ENCODE results near the gene POLQ.
A peak's percentile ranks its signal among the peaks of the same experiment; 100 is the strongest.
"Not testable (repeated sequence)": the region's sequence is repeated elsewhere in the genome, so short reads cannot be mapped to it uniquely, and the experiment has no call there.

The POLQ gene

GRCh38 chr3:121491683-121492320 is 54.0 kb downstream of the POLQ start:
- Mint-ChIP-seq H3K27ac (no peak overlapping the region), H3K4me3 (no peak overlapping the region), H3K9me3 (no peaks in the 10 kb centered on the region), H3K27me3 (ENCODE audit: low read depth) (no peaks in the 10 kb centered on the region), H3K36me3 (ENCODE audit: low read depth) (peaks cover 66% of the 10 kb centered on the region), H3K4me1 (ENCODE audit: low read depth) (peaks cover 1% of the 10 kb centered on the region)
- no peak for DNase-seq (ENCODE audit: low spot score)

- Mint-ChIP-seq H3K9me3 (no peaks in the 10 kb centered on the region), H3K27ac (no peak overlapping the region), H3K4me3 (no peak overlapping the region), H3K36me3 (ENCODE audit: low read depth) (peaks cover 59% of the 10 kb centered on the region), H3K4me1 (ENCODE audit: low read depth) (no peaks in the 10 kb centered on the region), H3K27me3 (ENCODE audit: low read depth) (no peaks in the 10 kb centered on the region)
- DNase-seq (ENCODE audit: low spot score) = no peak
Observed at GRCh38 chr3:121490161-121490560, 55.6 kb downstream of the POLQ start.

- no peaks in the 10 kb centered on the region for H3K4me1 Mint-ChIP-seq (ENCODE audit: low read depth)
- DNase-seq (ENCODE audit: low spot score) = no peak
- no peak overlapping the region for H3K27ac Mint-ChIP-seq
- no peaks in the 10 kb centered on the region for H3K9me3 Mint-ChIP-seq
- no peak overlapping the region for H3K4me3 Mint-ChIP-seq
- no peaks in the 10 kb centered on the region for H3K27me3 Mint-ChIP-seq (ENCODE audit: low read depth)
- H3K36me3 Mint-ChIP-seq (ENCODE audit: low read depth) = peaks cover 56% of the 10 kb centered on the region
Observed at GRCh38 chr3:121488628-121489027, 57.2 kb downstream of the POLQ start.

- Mint-ChIP-seq H3K4me3 (no peak overlapping the region), H3K36me3 (ENCODE audit: low read depth) (peaks cover 46% of the 10 kb centered on the region), H3K4me1 (ENCODE audit: low read depth) (peaks cover 4% of the 10 kb centered on the region), H3K27ac (no peak overlapping the region), H3K9me3 (no peaks in the 10 kb centered on the region), H3K27me3 (ENCODE audit: low read depth) (no peaks in the 10 kb centered on the region)
- no peak for DNase-seq (ENCODE audit: low spot score)
Observed at GRCh38 chr3:121483290-121483689, 62.5 kb downstream of the POLQ start.

- Mint-ChIP-seq H3K9me3 (no peaks in the 10 kb centered on the region), H3K27me3 (ENCODE audit: low read depth) (no peaks in the 10 kb centered on the region), H3K4me3 (no peak overlapping the region), H3K36me3 (ENCODE audit: low read depth) (peaks cover 45% of the 10 kb centered on the region), H3K4me1 (ENCODE audit: low read depth) (peaks cover 6% of the 10 kb centered on the region), H3K27ac (peak overlapping the region; percentile 2)
- DNase-seq (ENCODE audit: low spot score) = no peak
Observed at GRCh38 chr3:121482660-121483059, 63.1 kb downstream of the POLQ start.

GRCh38 chr3:121481106-121481880 is 64.5 kb downstream of the POLQ start:
- DNase-seq (ENCODE audit: low spot score) = no peak
- Mint-ChIP-seq H3K36me3 (ENCODE audit: low read depth) (peaks cover 50% of the 10 kb centered on the region), H3K9me3 (no peaks in the 10 kb centered on the region), H3K4me3 (no peak overlapping the region), H3K27me3 (ENCODE audit: low read depth) (no peaks in the 10 kb centered on the region), H3K4me1 (ENCODE audit: low read depth) (peaks cover 11% of the 10 kb centered on the region), H3K27ac (no peak overlapping the region)

- Mint-ChIP-seq H3K27me3 (ENCODE audit: low read depth) (no peaks in the 10 kb centered on the region), H3K36me3 (ENCODE audit: low read depth) (peaks cover 57% of the 10 kb centered on the region), H3K9me3 (no peaks in the 10 kb centered on the region), H3K4me3 (no peak overlapping the region), H3K4me1 (ENCODE audit: low read depth) (peaks cover 9% of the 10 kb centered on the region), H3K27ac (no peak overlapping the region)
- no peak for DNase-seq (ENCODE audit: low spot score)
Observed at GRCh38 chr3:121477589-121477988, 68.2 kb downstream of the POLQ start.

GRCh38 chr3:121473001-121473400 is 72.8 kb downstream of the POLQ start:
- H3K4me3 Mint-ChIP-seq = no peak overlapping the region

GRCh38 chr3:121467085-121467484 is 78.7 kb downstream of the POLQ start:
- Mint-ChIP-seq H3K4me3 (no peak overlapping the region), H3K36me3 (ENCODE audit: low read depth) (peaks cover 53% of the 10 kb centered on the region), H3K9me3 (no peaks in the 10 kb centered on the region), H3K27ac (no peak overlapping the region), H3K27me3 (ENCODE audit: low read depth) (no peaks in the 10 kb centered on the region), H3K4me1 (ENCODE audit: low read depth) (no peaks in the 10 kb centered on the region)
- no peak for DNase-seq (ENCODE audit: low spot score)

More at GRCh38 chr3:121473001-121473400, 72.8 kb downstream of the POLQ start:
- Mint-ChIP-seq H3K9me3 (no peaks in the 10 kb centered on the region), H3K36me3 (ENCODE audit: low read depth) (peaks cover 58% of the 10 kb centered on the region), H3K27ac (peak overlapping the region; percentile 31), H3K4me1 (ENCODE audit: low read depth) (peaks cover 7% of the 10 kb centered on the region), H3K27me3 (ENCODE audit: low read depth) (no peaks in the 10 kb centered on the region)
- DNase-seq (ENCODE audit: low spot score) = no peak

- H3K27ac Mint-ChIP-seq = no peak overlapping the region
- H3K4me3 Mint-ChIP-seq = no peak overlapping the region
- H3K36me3 Mint-ChIP-seq (ENCODE audit: low read depth) = peaks cover 58% of the 10 kb centered on the region
- H3K9me3 Mint-ChIP-seq = peaks cover 8% of the 10 kb centered on the region
- DNase-seq (ENCODE audit: low spot score) = no peak
- no peaks in the 10 kb centered on the region for H3K27me3 Mint-ChIP-seq (ENCODE audit: low read depth)
- no peaks in the 10 kb centered on the region for H3K4me1 Mint-ChIP-seq (ENCODE audit: low read depth)
Observed at GRCh38 chr3:121463745-121464144, 82.0 kb downstream of the POLQ start.

- Mint-ChIP-seq H3K4me3 (no peak overlapping the region), H3K9me3 (peaks cover 9% of the 10 kb centered on the region), H3K4me1 (ENCODE audit: low read depth) (no peaks in the 10 kb centered on the region), H3K27ac (no peak overlapping the region), H3K36me3 (ENCODE audit: low read depth) (peaks cover 62% of the 10 kb centered on the region), H3K27me3 (ENCODE audit: low read depth) (no peaks in the 10 kb centered on the region)
- no peak for DNase-seq (ENCODE audit: low spot score)
Observed at GRCh38 chr3:121462565-121462964, 83.2 kb downstream of the POLQ start.

GRCh38 chr3:121451752-121452151 is 94.0 kb downstream of the POLQ start:
- not testable (repeated sequence) for DNase-seq (ENCODE audit: low spot score); H3K4me1 Mint-ChIP-seq (ENCODE audit: low read depth); H3K27me3 Mint-ChIP-seq (ENCODE audit: low read depth); H3K27ac Mint-ChIP-seq; H3K4me3 Mint-ChIP-seq; H3K9me3 Mint-ChIP-seq
- H3K36me3 Mint-ChIP-seq (ENCODE audit: low read depth) = peaks cover 66% of the 10 kb centered on the region

- Mint-ChIP-seq H3K36me3 (ENCODE audit: low read depth) (peaks cover 51% of the 10 kb centered on the region), H3K4me1 (ENCODE audit: low read depth) (no peaks in the 10 kb centered on the region), H3K9me3 (no peaks in the 10 kb centered on the region), H3K4me3 (no peak overlapping the region), H3K27ac (no peak overlapping the region), H3K27me3 (ENCODE audit: low read depth) (no peaks in the 10 kb centered on the region)
- no peak for DNase-seq (ENCODE audit: low spot score)
Observed at GRCh38 chr3:121443456-121443855, 102.3 kb downstream of the POLQ start.

GRCh38 chr3:121436641-121437040 is 109.1 kb downstream of the POLQ start:
- Mint-ChIP-seq H3K36me3 (ENCODE audit: low read depth) (peaks cover 25% of the 10 kb centered on the region), H3K27ac (no peak overlapping the region), H3K9me3 (no peaks in the 10 kb centered on the region), H3K4me3 (no peak overlapping the region), H3K4me1 (ENCODE audit: low read depth) (peaks cover 18% of the 10 kb centered on the region), H3K27me3 (ENCODE audit: low read depth) (no peaks in the 10 kb centered on the region)
- no peak for DNase-seq (ENCODE audit: low spot score)

Measured in T-helper 2 cell treated with Interferon-gamma antibody and Interleukin-4, amounts not matched to agents 5 μg/mL and 100 μg/mL, for 36 hours (primary cell).